Measurements from ENCODE around the gene ASCC1.
"Not testable (repeated sequence)": the region's sequence is repeated elsewhere in the genome, so short reads cannot be mapped to it uniquely, and the experiment has no call there.

The ASCC1 gene

DNA sequence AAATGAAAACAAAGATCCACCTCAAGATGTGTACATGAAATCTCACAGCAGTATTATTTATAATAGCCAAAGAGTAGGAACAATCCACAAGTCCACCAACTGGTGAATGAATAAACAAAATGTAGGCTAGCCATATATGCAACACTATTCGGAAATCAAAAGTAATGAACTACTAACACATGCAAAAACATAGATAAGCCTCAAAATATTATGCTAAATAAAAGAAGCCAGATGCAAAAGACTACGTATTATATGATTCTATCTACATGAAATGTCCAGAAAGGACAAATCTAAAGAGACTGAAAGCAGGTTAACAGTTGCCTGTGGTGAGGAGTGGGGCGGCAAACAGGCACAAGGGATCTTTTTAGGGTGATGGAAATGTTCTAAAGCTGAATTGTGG lies 49.0 kb downstream of the ASCC1 start:
- no peak for DNase-seq

DNA sequence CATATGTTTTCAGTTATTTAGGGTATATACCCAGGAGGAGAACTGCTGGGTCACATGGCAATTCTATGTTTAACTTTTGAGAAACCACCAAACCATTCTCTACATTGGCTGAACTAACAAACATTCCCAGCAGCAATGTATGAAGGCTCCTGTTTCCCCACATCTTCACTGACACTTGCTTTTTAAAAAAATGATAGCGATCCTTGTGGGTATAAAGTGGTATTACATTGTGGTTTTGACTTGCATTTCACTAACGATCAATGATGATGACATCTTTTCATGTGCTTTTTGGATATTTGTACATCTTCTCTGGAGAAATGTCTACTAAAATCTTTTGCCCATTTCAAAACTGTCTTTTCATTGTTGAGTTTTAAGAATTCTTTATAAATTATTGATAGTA lies 51.5 kb downstream of the ASCC1 start:
- no peak for DNase-seq

DNA sequence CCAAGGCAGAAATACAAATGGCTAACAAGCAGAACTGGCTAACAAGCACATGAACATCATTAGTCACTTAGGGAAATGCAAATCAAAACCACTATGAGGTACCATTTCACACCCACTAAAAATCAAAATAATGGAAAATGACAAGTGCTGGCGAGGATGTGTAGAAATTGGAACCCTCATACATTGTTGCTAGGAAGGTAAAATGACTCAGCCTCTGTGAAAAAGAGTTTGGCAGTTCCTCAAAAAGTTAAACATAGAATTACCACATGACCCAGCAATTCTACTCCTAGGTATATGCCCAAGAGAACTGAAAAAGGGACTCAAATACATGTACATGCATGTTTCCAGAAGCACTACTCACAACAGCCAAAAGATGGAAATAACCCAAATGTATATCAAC lies 53.1 kb downstream of the ASCC1 start:
- DNase-seq, result no peak

DNA sequence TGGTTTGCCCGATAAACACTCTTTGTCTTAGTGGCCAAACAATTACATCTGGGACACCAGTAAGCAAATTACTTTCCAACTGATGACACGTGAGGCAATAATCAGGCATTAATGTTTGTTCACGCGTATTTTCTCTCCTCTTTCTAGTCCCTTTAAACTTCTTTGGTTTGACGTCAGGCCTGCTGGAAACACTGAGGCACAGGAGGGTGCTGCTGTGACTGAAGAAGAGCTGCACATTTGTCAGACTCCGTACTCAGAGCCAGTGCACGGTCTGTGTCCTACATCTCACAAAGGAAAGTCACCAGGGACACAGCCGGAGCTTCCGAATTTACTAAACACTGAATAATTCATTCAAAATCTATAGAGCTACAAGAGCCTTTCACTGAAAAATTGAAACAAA lies 57.9 kb downstream of the ASCC1 start:
- no peak for DNase-seq

DNA sequence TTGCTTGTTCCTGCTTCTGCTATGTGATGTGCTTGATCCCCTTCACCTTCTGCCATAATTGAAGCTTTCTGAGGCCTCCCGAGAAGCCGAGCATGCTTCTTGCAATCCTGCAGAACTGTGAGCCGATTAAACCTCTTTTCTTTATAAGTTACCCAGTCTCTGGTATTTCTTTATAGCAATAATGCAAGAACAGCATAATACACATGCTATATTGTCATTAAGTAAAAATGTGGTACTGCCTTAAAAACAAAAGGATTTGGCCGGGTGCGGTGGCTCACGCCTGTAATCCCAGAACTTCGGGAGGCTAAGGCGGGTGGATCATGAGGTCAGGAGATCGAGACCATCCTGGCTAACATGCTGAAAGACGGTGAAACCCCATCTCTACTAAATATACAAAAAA lies 59.9 kb downstream of the ASCC1 start:
- DNase-seq, result no peak

DNA sequence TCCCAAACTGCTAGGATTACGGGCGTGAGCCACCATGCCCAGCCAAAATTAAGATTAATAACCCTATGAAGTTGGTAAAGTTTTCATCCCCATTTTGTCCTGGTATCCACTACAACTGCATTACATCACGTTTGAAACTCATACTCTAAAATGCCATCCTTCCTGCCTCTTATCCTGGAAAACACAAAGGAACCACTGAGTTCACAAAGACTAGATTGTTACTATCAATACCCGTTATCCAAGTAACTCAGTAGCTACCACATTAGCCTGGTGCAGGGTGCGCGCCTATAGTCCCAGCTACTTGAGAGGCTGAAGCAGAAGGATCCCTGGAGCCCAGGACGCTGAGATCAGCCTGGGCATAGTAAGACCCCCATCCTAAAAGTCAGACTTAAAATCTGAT lies 63.8 kb downstream of the ASCC1 start:
- DNase-seq, result no peak

DNA sequence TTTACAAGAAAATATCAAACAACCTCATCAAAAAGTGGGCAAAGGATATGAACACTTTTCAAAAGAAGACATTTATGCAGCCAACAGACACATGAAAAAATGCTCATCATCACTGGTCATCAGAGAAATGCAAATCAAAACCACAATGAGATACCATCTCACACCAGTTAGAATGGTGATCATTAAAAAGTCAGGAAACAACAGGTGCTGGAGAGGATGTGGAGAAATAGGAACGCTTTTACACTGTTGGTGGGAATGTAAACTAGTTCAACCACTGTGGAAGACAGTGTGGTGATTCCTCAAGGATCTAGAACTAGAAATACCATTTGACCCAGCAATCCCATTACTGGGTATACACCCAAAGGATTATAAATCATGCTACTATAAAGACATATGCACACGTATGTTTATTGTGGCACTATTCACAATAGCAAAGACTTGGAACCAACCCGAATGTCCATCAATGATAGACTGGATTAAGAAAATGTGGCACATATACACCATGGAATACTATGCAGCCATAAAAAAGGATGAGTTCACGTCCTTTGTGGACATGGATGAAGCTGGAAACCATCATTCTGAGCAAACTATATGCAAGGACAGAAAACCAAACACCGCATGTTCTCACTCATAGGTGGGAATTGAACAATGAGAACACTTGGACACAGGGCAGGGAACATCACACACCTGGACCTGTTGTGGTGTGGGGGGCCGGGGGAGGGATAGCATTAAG lies 65.2 kb downstream of the ASCC1 start:
- DNase-seq, result not testable (repeated sequence)

DNA sequence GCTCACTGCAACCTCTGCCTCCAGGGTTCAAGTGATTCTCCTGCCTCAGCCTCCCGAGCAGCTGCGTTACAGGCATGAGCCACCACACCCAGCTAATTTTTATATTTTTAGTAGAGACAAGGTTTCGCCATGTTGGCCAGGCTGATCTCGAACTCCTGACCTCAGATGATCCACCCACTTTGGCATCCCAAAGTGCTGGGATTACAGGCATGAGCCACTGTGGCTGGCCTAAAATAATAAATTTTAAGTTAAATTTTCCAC lies 68.8 kb downstream of the ASCC1 start:
- DNase-seq, result not testable (repeated sequence)

DNA sequence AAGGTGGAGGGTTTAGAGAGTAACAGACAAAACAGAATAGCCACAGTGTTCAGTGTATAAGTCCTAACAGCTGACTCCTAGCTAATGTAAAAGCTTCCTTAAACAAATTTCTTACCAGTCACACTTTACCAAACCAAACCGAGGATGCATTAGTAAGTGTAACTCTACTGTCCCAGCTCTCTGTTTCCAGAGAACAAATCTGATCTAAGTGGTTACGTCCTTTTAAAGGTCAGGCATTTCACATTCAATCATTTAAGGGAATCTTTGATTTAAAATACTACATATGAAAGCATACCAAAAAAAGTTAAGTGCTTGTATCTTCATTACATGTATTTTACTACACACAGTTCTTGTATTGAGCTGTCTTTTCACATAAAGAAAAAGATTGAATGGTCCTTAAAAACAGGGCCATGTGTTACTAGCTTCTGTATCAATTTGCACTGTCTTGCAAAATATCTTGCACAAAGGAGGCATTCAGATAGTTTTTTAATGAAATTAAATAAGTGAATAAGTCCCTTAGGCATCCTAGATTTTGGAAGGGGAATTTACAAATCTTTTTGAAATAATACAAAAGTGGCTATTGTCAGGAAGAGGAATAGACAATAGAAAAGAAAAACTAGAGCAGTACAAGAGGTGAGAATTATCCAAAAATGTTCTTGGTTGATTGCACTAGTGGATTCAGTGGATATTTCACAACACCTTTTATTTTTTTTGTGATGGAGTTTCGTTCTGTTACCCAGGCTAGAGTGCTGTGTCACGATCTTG lies 69.3 kb downstream of the ASCC1 start:
- DNase-seq, result no peak

DNA sequence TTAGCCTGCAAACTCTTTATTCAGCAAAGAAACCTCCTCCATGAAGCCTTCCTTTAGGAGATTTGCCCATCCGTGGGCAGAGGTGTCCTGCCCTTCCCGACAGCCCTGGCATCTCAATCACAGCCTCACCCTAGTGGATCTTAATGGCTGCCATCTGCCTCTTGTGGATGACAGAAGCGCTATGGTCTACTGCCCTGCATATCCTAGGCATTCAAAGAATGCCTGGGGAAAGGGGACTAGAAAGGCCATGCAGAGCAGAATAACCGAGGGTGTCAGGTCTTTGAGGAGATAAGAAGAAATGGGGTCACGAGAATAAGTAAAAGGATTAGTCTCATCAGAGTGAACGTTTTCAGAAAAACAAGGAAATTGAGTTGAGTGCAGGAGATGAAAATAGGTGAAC lies 70.0 kb downstream of the ASCC1 start:
- no peak for DNase-seq

DNA sequence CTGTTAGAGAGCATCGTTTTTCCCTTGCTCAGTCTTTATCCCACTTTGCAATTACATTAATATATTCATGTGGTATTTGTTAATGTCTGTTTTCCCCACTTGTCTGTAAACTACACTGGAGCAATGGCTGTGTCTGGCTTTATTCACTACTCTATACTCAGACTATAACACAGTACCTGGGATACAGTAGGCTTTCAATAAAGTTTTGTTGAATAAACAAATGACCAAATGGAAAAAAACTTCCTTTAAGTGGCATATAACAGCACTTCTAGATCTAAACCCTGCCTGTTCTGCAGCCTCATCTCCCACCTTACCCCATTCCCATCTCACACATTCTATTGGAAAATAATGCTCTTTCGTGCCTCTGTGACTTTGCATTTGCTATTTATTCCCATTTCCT lies 70.4 kb downstream of the ASCC1 start:
- no peak for DNase-seq

DNA sequence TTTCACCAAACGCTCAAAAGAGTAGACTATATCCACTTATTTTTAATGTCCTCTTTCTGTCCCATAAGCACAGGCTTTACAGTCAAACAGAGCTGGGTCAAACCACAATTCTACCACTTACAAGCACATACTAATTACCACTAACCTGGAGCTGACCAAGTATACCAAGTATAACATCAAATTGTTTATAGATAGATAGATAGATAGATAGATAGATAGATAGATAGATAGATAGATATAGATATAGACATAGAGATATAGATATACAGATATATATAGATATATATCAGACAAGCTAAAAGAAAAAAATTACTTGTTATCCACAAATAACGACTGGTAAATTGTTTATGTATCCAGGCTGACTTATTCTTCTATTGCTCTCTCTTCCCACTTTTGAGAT lies 75.2 kb downstream of the ASCC1 start:
- no peak for DNase-seq

DNA sequence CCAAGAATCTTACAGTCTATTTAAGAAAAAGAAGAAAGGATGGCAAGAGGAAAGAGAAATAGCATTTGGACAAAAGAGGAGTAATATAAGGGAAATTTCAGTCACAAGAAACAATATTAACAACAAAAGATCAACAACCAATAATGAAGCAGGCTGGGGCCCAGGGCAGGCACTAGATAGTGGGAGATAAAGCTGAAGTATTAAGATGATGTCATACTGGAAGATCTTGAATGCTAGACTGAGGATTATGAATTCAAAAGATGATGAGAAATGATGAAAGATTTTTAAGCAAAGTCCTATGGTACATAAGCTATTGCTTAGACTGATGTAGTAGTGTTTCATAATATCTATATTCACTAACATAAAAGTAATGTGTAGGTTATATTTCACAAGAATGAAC lies 75.9 kb downstream of the ASCC1 start:
- no peak for DNase-seq

DNA sequence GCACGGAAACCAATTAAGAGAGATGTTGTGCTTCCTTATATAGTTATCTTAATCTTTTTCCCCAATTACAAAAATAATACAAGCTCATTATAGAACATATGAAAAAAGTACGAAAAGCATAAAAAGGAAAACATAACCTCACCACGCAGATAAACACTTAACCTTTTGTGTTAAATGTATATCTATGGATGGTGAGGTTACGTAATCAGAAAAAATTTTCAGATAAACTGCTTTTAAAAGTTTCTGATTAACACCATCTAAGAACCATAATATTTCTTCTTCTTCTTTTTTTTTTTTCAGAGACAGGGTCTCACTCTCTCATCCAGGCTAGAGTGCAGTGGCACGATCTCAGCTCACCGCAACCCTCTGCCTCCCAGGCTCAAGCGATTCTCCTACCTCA lies 78.5 kb downstream of the ASCC1 start:
- DNase-seq, result no peak

DNA sequence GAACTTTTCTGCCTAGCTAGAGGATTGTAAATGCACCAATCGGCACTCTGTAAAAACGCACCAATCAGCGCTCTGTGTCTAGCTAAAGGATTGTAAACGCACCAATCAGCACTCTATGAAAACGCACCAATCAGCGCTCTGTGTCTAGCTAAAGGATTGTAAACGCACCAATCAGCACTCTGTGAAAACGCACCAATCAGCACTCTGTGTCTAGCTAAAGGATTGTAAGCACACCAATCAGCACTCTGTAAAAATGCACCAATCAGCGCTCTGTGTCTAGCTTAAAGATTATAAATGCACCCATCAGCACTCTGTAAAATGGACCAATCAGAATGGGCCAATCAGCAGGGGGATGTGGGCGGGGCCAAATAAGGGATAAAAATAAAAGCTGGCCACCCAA lies 79.9 kb downstream of the ASCC1 start:
- not testable (repeated sequence) for DNase-seq

DNA sequence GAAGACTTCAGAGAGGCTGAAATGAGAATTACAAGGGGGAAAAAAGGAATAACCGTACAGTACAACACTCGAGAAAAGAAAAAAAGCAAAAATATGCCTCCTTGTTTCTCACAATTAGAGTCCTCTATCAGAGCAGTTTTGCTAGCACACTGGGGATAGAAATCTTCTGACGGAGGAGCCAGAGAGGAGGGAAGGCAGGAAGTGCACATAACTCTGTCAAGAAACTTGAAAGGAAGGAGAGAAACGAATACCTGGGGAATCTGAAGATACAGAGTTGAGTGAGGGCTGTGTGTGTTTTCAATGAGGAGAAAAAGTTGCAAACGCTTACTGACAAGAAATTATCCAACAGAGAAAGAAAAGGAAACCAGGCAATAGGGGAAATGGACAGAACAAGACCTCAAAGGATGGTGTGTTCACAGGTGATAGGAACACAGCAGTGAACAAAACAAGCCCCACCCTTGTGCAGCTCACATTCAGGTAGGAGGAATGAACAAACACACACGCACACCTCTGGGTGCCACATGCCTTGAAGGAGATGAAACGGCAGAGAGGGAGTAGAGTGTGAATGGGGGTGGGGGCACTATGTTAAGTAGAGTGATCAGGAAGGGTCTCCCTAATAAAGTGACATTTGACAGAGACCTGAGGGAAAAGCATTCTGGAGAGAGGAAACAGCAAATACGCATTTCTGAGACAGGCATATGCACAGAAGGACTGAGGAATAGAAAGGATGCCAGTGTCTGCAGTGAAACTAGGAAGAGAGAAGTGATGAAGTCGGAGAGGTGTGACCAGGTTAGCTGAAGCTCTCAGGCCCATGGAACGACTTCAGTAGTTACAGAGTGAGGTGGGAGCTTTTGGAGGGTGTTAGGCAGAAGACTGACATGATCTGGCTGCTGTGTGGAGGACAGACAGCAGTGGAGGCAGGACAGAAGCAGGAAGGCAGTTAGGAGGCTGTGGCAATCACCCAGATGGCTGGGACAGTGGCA lies 81.0 kb downstream of the ASCC1 start:
- no peak for DNase-seq

DNA sequence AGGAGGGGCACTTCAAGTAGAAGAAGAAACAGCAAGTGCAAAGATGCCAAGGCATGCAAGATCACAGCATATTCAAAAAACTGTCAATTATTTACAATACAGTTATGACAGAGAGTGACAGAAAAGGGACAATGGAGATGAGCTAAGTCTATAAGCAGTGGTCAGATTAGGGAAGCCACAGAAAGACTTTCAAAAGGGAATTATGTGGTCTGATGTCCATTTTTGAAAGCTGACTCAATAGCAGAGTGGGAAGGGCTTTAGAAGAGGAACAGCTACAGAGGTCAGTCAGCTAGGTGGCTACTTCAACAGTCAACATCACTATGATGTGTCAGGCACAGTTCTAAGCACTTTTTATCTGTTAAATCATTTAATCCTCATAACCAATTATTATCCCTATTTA lies 82.6 kb downstream of the ASCC1 start:
- no peak for DNase-seq

DNA sequence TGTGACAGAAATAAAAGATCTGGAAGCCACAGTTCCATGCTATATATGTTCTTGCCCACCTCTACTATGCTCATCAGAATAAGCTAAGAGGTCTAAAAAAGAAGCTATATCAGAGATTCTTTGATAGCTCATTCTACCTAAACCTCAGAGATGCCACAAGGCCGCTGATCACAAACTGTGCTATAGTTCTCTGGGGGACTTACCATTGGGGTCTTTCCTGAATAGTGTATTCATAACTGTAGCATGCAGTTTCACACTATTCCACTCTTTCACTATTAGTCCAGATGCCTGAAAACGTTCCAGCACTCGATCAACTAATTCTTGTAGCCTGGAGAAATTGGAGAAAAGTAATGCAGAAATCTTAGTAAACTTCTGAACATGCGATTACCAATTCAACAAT lies 83.2 kb downstream of the ASCC1 start:
- no peak for DNase-seq

DNA sequence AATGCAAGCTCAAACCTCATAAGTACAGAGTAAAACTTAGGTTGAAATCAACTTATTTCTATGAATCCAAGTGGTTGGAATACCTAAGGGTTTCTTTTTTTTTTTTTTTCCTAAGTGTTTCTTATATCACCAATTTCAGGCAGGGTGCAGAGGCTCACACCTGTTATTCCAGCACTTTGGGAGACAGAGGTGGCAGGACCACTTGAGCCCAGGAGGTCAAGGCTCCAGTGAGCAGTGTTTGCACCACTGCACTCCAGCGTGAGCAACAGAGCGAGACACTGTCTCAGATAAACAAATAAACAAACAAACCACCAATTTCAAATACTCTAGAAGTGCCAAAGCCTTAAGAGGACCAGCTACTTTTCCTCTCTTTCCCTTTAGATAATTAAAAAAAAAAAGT lies 88.5 kb downstream of the ASCC1 start:
- DNase-seq, result no peak

DNA sequence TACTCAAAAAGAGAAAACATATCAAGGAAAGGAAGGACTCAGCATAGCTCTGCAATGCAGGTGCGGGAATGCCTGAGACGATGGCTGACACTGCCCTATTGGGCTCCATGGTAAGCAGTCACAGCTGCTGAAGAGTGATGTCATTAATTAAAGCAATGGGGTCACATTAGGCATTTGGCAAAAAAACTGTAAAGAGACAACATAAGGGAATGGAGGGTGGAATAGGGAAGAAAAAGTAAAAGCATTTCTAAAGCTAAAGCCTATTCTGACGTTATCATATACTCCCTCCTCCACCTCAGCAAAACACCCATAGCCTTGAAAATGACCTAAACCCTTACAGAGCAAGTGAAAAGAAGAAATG lies 89.2 kb downstream of the ASCC1 start:
- no peak for DNase-seq

DNA sequence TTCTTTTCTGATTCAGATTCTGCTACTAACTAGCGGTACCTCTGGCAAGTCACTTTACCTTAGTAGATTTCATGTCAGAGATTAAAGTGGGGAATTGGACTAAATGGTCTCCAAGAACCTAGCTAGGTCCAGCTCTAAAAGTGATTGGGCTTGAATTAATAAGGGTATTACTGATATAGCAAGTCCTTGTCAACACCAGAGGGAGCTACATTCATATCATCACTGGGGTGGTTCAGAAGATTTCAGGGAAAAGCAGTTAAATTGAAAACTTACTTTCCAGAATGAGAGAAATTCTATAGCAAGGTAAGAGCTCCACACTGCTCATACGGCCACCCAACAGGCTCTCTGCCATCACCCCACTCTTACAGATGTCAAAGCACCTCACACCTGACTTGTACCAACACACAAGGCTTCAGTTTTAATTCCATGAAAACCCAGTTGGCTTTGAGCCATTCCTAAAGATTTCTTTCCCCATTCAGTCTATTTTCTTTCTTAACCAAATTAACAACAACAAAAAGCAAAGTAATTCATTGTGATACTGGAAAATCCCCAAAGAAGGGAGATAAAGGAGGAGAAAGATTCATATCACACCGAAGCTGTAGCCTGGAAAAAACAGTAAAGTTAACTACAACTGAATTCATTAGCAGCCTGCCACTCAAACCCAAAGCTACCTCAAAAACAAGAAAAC lies 89.7 kb downstream of the ASCC1 start:
- no peak for DNase-seq

DNA sequence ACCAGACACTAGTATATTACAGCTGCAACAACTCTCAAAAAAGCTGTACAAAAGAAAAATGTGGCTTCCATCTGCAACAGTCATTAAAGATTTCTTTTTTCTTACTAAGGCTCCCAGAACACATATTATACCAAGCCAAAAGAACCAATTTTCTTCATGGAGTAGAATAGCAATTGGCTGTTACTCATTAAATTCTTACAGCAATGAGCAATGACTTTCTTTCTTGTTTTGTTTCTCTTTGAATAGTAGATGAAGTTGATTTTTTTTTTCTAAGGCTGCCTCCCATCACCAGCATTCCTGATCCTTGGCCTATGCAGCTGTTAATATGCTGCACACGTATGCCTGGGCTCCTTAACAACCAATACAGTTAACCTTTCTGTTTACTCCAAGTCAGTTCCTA lies 91.1 kb downstream of the ASCC1 start:
- no peak for DNase-seq

DNA sequence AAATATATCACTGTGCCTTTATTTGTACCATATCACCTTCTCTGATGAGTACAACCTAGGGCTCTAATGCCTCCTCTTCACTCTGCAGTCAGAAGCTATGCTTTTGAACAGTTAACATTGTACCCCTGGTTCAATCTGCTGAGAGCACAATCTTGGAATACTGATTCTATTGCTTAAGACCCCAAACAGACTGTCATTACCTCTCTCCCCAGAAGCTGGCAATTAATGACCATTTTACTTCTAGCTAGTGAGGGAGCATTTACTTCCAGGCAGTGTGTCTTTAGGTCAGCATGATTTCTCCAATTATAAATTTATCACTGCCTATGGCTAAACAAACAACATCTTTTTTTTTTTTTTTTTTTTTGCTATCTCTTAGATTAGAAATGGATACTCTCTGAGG lies 91.7 kb downstream of the ASCC1 start:
- no peak for DNase-seq
